Measurements from ENCODE around the gene PAGE2B.
"Not testable (repeated sequence)": the region's sequence is repeated elsewhere in the genome, so short reads cannot be mapped to it uniquely, and the experiment has no call there.

- TF ChIP-seq, protein P1, sequence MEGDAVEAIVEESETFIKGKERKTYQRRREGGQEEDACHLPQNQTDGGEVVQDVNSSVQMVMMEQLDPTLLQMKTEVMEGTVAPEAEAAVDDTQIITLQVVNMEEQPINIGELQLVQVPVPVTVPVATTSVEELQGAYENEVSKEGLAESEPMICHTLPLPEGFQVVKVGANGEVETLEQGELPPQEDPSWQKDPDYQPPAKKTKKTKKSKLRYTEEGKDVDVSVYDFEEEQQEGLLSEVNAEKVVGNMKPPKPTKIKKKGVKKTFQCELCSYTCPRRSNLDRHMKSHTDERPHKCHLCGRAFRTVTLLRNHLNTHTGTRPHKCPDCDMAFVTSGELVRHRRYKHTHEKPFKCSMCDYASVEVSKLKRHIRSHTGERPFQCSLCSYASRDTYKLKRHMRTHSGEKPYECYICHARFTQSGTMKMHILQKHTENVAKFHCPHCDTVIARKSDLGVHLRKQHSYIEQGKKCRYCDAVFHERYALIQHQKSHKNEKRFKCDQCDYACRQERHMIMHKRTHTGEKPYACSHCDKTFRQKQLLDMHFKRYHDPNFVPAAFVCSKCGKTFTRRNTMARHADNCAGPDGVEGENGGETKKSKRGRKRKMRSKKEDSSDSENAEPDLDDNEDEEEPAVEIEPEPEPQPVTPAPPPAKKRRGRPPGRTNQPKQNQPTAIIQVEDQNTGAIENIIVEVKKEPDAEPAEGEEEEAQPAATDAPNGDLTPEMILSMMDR (IDR thresholded peaks at IDR 0.05): not testable (repeated sequence)
- not testable (repeated sequence) for TF ChIP-seq POLR2AphosphoS5 (IDR thresholded peaks at IDR 0.05; ENCODE audit: low read depth, low read length); TCF7L2 (IDR thresholded peaks at IDR 0.05; ENCODE audit: low read depth, low read length); REST (IDR thresholded peaks at IDR 0.05; ENCODE audit: insufficient read depth in 1 of 2, low read depth in 2 of 2, low read length in 1 of 2)
Measured at GRCh38 chrX:55067180-55067579, 7.7 kb upstream of the PAGE2B start.

All from Panc1 (cell line).